ENCODE measurements around the gene HOXA13.

- TF ChIP-seq CTCF (IDR thresholded peaks at IDR 0.05; ENCODE audit: low read length): no peak
- no peak for TF ChIP-seq EZH2 (IDR thresholded peaks at IDR 0.05; ENCODE audit: borderline replicate concordance, low read length)
These were observed at the start of gene HOXA13 for GRCh38 chr7:27199849-27200760.

All from OCI-LY1 (cell line).